ENCODE measurements around the gene TIGD7.

TIGD7 gene

DNA sequence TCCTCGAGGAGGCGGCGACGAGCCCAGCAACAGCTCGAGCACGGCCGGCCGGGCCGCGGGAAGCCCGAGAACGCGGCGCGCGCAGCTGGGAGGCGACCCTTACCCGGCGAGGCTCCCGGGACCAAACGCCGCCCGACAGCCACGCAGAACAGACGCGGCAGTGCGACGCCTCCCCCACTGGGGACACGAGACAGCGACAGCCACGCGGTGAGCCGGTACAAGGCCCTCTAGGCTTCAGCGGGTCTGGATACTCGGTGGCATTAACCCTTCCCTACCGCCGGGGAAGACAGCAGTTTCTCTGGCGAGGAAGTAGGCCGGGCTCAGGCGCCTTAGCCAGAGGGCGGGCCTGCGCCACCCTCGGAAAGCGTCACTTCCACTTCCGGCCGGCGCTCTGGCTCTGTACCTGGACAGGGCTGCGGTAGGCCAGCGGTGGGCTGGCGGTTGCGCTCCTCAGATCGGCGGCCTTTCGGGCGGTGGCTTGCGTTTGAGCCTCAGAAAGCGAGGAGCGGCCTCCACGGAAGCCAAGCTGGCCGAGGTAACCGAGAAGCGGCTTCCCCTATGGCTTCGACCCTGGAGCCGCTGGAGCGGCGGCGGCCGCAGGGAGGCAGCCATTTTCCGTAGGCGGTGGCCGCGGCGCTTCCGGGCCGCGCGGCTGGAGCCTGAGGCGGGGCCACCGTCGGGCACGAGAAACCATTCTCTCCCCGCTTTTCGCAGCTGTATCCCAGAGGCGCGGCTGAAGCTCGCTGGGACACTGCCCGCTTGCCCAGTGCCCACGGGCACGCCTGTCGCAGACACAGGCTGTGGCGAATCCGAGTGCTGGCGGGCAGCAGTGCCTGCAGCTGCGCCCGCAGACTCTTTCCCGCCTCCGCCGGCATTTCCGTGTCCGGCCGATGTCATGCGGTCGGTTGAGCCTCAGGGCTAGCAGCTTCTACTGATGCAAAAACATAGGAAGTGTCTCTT is at the start of gene TIGD7, which contains the start of gene ZNF75A:
Gene TIGD7 (minus strand): TSS at position 322 of the 960 bp plus-strand sequence. CDS start 4,816 bp downstream, outside the sequence.
Gene ZNF75A (plus strand): TSS at position 389 of the 960 bp plus-strand sequence. CDS start 2,932 bp downstream, outside the sequence.
- DNase-seq (ENCODE audit: low read depth in 2 of 2), result peak; percentile 68 to 73

- DNase-seq (ENCODE audit: low read depth in 2 of 2), result no peak
These were observed 43.9 kb upstream of the TIGD7 start for GRCh38 chr16:3349175-3349574.

DNA sequence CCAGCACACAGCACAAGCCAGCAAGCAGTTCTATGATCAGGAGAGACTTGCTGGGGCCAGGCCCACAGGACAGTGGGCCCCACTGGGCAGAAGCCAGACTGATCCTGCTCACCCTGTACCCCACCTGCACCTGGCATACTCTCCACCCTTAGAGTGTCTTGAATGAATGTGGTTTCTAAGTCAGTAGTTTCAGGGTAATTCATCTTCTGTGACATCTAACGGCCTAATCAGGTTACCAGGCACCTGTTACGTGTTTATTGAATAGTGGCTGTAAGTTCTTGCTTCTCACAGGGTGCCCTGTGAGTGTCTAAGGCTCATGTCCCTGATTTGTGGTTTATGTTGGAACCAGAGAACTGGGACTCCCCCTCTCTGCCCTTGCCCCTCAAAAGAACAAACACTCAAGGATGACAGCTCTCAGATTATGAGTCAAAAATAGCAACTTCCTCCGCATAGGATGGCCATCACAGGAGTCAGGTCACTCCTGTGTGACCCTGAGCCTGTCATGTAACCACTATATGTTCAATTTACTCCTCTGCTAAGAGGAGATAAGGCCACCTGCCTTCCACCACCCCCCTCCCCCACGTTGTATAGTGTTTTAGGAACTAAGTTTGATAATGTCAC is 43.4 kb upstream of the TIGD7 start:
- no peak for DNase-seq (ENCODE audit: low read depth in 2 of 2)

- no peak for DNase-seq (ENCODE audit: low read depth in 2 of 2)
These were observed 42.4 kb upstream of the TIGD7 start for GRCh38 chr16:3347586-3347985.

DNA sequence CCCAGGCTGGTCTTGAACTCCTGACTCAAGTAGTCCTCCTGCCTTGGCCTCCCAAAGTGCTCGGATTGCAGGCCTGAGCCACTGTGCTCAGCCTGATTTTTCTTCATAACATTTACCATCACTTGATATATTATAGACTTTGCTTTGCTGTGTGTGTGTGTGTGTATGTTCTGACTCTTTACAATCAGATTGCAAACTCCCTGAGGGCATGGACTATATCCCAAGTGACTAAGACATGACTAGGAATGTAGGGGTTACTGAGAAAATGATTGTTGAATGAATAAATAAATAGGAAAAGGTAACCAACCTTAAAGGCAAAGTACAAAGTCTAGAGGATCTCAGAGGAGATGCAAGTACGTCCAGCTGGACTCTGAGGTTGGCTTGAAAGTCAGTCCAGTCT is 40.8 kb upstream of the TIGD7 start:
- no peak for DNase-seq (ENCODE audit: low read depth in 2 of 2)

GRCh38 chr16:3328643-3329042 is 23.4 kb upstream of the TIGD7 start:
- no peak for DNase-seq (ENCODE audit: low read depth in 2 of 2)

GRCh38 chr16:3328104-3328503 is 22.9 kb upstream of the TIGD7 start:
- DNase-seq (ENCODE audit: low read depth in 2 of 2), result no peak

GRCh38 chr16:3327514-3327913 is 22.3 kb upstream of the TIGD7 start:
- no peak for DNase-seq (ENCODE audit: low read depth in 2 of 2)

DNA sequence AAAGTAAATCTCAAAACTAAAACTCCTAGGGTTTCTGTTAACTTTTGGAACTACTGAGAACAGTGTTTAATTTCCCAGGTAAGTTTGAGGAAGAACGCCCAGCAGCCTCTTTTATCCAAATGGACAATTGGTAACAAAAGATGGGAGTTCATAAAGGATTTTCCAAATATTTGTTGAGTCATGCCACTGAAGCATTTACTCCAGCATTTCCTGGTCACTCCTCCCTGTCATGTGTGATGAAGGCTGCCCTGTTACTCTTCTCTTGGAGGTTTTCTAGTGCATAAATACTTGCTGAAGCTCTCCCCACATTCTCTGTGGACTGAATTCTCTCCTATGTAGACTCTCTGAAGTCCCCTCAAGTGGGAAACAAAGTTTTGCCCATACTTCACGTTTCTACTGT is 16.6 kb upstream of the TIGD7 start:
- no peak for DNase-seq (ENCODE audit: low read depth in 2 of 2)

GRCh38 chr16:3317315-3317999 is 12.2 kb upstream of the TIGD7 start:
- no peak for DNase-seq (ENCODE audit: low read depth in 2 of 2)

GRCh38 chr16:3311496-3311895 is 6.3 kb upstream of the TIGD7 start:
- DNase-seq (ENCODE audit: low read depth in 2 of 2), result no peak

DNA sequence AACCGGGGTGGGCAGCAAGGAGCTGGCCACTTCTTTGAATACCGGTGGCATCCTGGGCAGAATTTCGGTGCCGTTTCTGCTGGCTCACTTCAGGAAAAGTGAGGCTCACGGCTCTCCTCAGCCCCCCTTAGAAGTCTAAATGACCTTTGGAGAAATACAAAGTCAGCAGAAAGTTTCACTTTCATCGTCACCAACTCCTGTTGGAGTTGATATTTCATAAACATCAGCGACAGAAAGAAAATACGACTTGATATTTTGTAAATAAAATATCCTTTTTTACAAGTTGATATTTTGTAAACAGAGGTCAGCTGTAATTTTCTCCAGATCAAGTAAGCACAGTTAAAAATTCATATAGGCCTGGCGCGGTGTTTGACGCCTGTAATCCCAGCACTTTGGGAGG is 848 bp upstream of the TIGD7 start:
- DNase-seq (ENCODE audit: low read depth in 2 of 2), result no peak

DNA sequence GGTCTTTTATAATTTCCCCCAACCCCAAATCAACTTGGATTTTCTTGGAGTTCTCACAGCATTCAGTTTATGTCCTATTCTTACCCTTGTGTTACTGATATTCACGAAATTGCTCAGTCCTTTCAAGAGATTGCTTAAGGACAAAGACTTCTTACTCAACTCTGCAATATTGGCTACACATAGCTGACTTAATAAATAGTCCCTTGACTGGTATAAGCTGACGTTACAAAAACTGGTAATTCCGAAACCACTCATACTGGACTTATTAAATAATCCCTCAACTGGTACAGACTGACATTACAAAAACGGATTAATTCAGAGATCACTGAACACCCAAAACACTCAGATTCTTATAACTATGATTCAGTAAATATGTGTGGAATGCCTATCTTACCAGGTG is 860 bp downstream of the TIGD7 start:
- DNase-seq (ENCODE audit: low read depth in 2 of 2), result no peak

DNA sequence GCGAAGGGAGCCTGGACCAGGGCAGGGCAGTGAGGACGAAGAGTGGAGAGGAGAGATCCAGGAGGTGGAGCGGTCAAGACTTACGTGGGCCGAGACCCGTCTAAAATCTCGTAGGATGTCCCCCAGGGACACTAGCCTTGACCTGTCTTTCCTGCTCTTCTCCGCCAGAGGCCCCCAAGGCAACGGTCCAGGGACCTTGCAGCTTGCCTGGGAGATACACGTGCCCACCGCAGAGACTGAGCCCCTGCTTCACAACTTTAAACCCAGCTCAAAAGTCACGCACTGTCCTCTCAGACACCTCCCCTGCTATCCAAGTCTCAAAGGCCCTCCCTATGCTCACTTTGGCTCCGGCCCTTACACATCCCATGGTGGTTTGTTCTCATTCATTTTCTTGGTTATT is 9.4 kb downstream of the TIGD7 start:
- DNase-seq (ENCODE audit: low read depth in 2 of 2), result no peak

DNA sequence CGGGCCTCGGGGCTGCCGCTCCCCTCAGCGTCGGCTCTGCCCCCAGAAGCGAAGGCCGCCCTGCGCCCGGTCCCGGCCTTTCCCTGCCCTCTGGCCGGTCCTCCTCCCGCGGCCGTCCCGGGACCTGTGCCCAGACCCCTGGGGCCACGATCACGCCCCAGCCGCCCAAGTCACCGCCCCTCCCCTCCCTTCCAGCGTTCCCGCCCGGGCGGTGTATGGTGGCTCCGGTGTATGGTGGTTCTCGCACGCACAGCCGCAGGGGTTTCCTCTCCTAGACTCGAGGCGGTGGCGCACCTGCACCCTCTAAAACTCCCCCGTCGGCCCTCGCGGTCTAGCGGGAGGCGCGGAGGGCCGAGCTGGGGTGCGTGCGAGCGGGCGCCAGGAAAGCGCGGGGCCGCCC is 10.0 kb downstream of the TIGD7 start:
- no peak for DNase-seq (ENCODE audit: low read depth in 2 of 2)

GRCh38 chr16:3292604-3293003 is 12.6 kb downstream of the TIGD7 start:
- DNase-seq (ENCODE audit: low read depth in 2 of 2), result no peak

- DNase-seq (ENCODE audit: low read depth in 2 of 2), result no peak
These were observed 15.1 kb downstream of the TIGD7 start for GRCh38 chr16:3289998-3290673.

DNA sequence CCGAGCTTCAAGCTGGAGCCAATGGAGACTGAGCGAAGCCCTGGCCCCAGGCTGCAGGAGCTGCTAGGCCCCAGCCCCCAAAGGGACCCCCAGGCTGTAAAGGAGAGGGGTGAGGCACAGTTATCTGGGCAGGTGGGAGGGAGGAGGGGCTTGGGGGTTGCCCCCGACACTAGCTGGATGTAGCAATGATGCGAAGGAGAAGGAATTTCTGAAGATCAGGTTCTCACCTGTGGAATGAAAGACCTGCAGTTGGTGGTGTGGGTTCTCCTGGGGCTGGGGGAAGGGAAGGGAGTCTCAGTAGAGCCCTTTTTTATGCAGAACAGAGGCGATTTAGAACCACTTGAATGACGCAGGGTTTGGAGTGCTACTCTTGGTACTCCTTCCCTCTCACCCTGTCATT is 20.1 kb downstream of the TIGD7 start:
- DNase-seq (ENCODE audit: low read depth in 2 of 2), result no peak

GRCh38 chr16:3283543-3284447 is 21.4 kb downstream of the TIGD7 start:
- no peak for DNase-seq (ENCODE audit: low read depth in 2 of 2)

DNA sequence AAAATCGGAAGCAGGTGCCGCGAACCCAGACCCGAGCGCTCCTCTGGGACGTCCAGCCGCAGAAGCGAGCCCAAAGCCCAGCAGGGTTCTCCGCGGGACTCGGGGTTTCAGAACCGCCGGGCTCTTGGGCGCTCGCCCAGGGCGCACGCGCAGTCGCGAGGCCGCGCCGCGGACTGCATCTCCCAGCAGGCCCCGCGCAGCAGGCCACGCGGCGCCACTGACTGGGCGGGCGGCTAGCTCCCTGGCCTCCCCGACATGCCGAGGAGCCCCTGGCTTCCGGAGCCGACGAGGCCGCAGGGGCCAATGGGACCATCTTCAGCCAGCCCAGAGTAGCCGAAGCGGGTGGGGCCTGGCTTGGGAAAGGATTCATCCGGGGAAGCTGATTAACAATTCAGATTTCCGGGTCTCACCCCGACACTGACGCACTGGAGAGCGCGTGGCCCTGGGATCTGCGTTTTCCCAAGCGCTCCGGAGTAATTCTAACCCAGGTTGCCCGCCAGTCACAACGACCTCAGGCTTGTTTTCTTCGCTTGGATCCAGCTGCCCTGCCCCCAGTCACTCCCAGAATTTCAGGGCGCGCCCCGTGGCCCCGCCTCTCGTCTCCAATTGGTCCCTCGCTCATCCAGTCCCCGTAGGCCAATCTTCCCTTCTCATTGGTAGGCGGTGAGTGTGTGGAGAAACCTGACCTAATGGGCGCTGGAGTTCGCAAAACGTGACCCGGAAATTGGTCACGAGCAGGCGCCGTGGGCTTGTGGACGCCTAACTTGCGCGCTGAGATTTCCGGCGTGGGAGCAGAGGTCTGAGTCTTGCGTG is 22.3 kb downstream of the TIGD7 start, which contains the start of gene ZNF263:
Gene ZNF263 (plus strand): TSS at position 762 of the 813 bp plus-strand sequence. CDS start 328 bp downstream, outside the sequence.
- DNase-seq (ENCODE audit: low read depth in 2 of 2), result peak; percentile 81 to 90
